Keratinocyte (primary cell): ENCODE results near the gene RFX3. TPM values are rescaled to one million over a fixed set of nuclear protein-coding genes. Genes with fewer than 3 reads are reported as not detected.

Experiments
- DNase-seq: peaks from one replicate; pipeline ENCODE4 v3.0.0-alpha.2; 2011; ENCODE audit warnings: low read depth, missing footprints, low spot score
- FAIRE-seq: peaks from 2 replicates; lab custom pipeline; 2011; peaks lifted over from hg19 to GRCh38; lab: Jason Lieb, UNC
- H2AFZ ChIP-seq: 2 replicates; pipeline ENCODE4 v1.6.0; 2012; ENCODE audit warnings: low read length, control low read depth, inconsistent platforms; ENCODE audit not compliant: control insufficient read depth
- H3K27ac ChIP-seq: 2 replicates; pipeline ENCODE4 v1.5.1; 2011; ENCODE audit warnings: low read length; ENCODE audit not compliant: control insufficient read depth, insufficient read depth
- H3K27me3 ChIP-seq: 3 replicates; pipeline ENCODE4 v1.6.0; 2011; ENCODE audit warnings: low read length; ENCODE audit not compliant: control insufficient read depth, insufficient read depth; ENCODE audit errors: extremely low read depth
- H3K36me3 ChIP-seq, 2 experiments: 2 replicates in 1 of 2; 3 replicates in 1 of 2; pipeline ENCODE4 v1.5.1; 2011; ENCODE audit warnings: low read length in 2 of 2, mild to moderate bottlenecking in 1 of 2; ENCODE audit not compliant: control insufficient read depth in 2 of 2, insufficient read depth in 2 of 2; ENCODE audit errors: extremely low read depth in 1 of 2
- H3K4me1 ChIP-seq: 3 replicates; pipeline ENCODE4 v1.5.1; 2011; ENCODE audit warnings: low read length; ENCODE audit not compliant: control insufficient read depth, insufficient read depth; ENCODE audit errors: extremely low read depth
- H3K4me2 ChIP-seq: 3 replicates; pipeline ENCODE4 v1.6.0; 2011; ENCODE audit warnings: low read depth, low read length; ENCODE audit not compliant: control insufficient read depth, insufficient read depth; ENCODE audit errors: extremely low read depth
- H3K4me3 ChIP-seq, 3 experiments: fragments of 200-600 bp in 1 of 3; sonication (generic) in 1 of 3; 2 replicates in 2 of 3; 3 replicates in 1 of 3; pipeline ENCODE4 v1.5.1; 2011 to 2016; ENCODE audit warnings: low read length in 3 of 3, mild to moderate bottlenecking in 3 of 3, control low read depth in 2 of 3, inconsistent platforms in 1 of 3, low read depth in 1 of 3, mixed read lengths in 1 of 3, mixed run types in 1 of 3, moderate library complexity in 1 of 3; ENCODE audit not compliant: control insufficient read depth in 2 of 3, insufficient read depth in 2 of 3; ENCODE audit errors: extremely low read depth in 1 of 3
- H3K79me2 ChIP-seq: 2 replicates; pipeline ENCODE4 v1.6.0; 2012; ENCODE audit warnings: low read length; ENCODE audit not compliant: control insufficient read depth, insufficient read depth
- H3K9ac ChIP-seq: 3 replicates; pipeline ENCODE4 v1.6.0; 2011; ENCODE audit warnings: low read length; ENCODE audit not compliant: control insufficient read depth, insufficient read depth; ENCODE audit errors: extremely low read depth
- H3K9me1 ChIP-seq: 3 replicates; pipeline ENCODE4 v1.6.0; 2011; ENCODE audit warnings: low read length; ENCODE audit not compliant: control insufficient read depth, insufficient read depth; ENCODE audit errors: extremely low read depth
- H3K9me3 ChIP-seq: 2 replicates; pipeline ENCODE4 v1.5.1; 2012; ENCODE audit warnings: low read depth, low read length; ENCODE audit not compliant: control insufficient read depth
- H4K20me1 ChIP-seq: 3 replicates; pipeline ENCODE4 v1.6.0; 2011; ENCODE audit warnings: low read length; ENCODE audit not compliant: control insufficient read depth, insufficient read depth; ENCODE audit errors: extremely low read depth
- CTCF ChIP-seq, 3 experiments: IDR thresholded peaks in 1 of 3; conservative IDR thresholded peaks in 1 of 3; optimal IDR thresholded peaks in 1 of 3; 2 replicates in 2 of 3; 3 replicates in 1 of 3; pipeline versions ENCODE3 to v1.5.1; 2011; ENCODE audit warnings: low read length in 3 of 3, mild to moderate bottlenecking in 3 of 3, moderate library complexity in 2 of 3, control low read depth in 1 of 3, inconsistent platforms in 1 of 3; ENCODE audit not compliant: insufficient read depth in 2 of 3; ENCODE audit errors: extremely low read depth in 1 of 3
- EZH2 ChIP-seq: IDR thresholded peaks from one replicate; pipeline ENCODE4 v1.6.1; 2012; ENCODE audit warnings: inconsistent platforms, mild to moderate bottlenecking, low read length, moderate library complexity
- dilution Hi-C: fragments of 300-500 bp; cut with MboI; formaldehyde crosslinking; loops from one replicate; pipeline ENCODE4 v1.7.0; 2020; ENCODE audit warnings: low sequenced_read_pairs; ENCODE audit not compliant: extremely low pct_ligation_motif_present
- polyA plus RNA-seq, 5 experiments: library from polyadenylated mRNA; depleted of rRNA in 3 of 5; stranded (reverse) in 3 of 5; stranded (forward) in 1 of 5; unstranded in 1 of 5; fragments of >200 nt; gene quantifications; 1 replicate in 1 of 5; 2 replicates in 3 of 5; 3 replicates in 1 of 5; pipeline versions ENCODE4 v1.2.1 to v1.2.3, GENCODE V29; 2011 to 2012; ENCODE audit warnings: missing spikeins in 2 of 5, low read depth in 1 of 5, low replicate concordance in 1 of 5

The RFX3 gene
- polyA plus RNA-seq, 1 donor (not counting 4 experiments of a cell fraction or from before 2014, with no cell fraction given): 1.8 TPM

GRCh38 chr9:3478549-3478953, 47.2 kb downstream of the RFX3 start:
- FAIRE-seq (peak; percentile 91), DNase-seq (peak; percentile 72)
- no peaks in the 10 kb centered on the region for H3K79me2 ChIP-seq
- TF ChIP-seq CTCF (optimal IDR thresholded peaks at IDR 0.05 in 1 of 3, IDR thresholded peaks at IDR 0.05 in 1 of 3, conservative IDR thresholded peaks at IDR 0.05 in 1 of 3; ENCODE audit: extremely low read depth in 1 of 3, insufficient read depth in 2 of 3, low read length in 3 of 3) (no peak), EZH2 (no peak)
- H4K20me1 ChIP-seq: no peaks in the 10 kb centered on the region
- H3K9me3 ChIP-seq: no peaks in the 10 kb centered on the region
- H3K4me1 ChIP-seq: peaks cover 9% of the 10 kb centered on the region
- H3K9ac ChIP-seq: no peak overlapping the region
- dilution Hi-C loops: no loop called here
- peak overlapping the region; percentile 16 for H3K27ac ChIP-seq
- H3K9me1 ChIP-seq: no peaks in the 10 kb centered on the region
- no peaks in the 10 kb centered on the region for H3K36me3 ChIP-seq
- no peaks in the 10 kb centered on the region for H3K27me3 ChIP-seq
- H2AFZ ChIP-seq: no peak overlapping the region
- H3K4me2 ChIP-seq: peak overlapping the region; percentile 53
- no peak overlapping the region for H3K4me3 ChIP-seq

DNA sequence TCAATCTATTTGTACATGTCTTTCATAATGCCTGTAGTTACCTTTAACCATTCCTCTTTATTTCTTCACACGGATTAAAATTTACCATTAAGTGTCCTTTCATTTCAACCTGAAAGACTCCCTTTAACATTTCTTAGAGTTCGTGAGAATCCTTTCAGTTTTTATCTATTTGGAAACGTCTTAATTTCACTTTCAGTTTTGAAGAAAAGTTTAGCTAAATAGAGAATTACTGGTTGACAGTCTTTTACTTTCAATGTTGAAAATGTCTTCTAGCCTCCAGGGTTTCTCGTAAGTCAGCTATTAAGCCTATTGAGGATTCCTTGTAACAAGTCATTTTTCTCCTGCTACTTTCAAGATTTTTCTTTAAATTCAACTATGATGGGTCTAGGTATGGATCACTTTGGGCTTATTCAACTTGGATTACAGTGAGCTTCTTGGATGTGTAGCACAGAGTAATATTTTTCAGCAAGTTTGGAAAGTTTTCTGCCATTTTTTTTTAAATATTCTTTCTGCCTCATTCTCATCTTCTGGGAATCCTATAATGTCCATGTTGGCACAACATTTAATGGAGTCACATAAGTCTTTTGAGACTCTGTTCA, 48.5 kb downstream of the RFX3 start:
- peaks cover 9% of the 10 kb centered on the region for H3K4me1 ChIP-seq
- no peaks in the 10 kb centered on the region for H3K27me3 ChIP-seq
- no peaks in the 10 kb centered on the region for H3K36me3 ChIP-seq
- no peak overlapping the region for H3K9ac ChIP-seq
- dilution Hi-C loops: no loop called here
- no peaks in the 10 kb centered on the region for H3K79me2 ChIP-seq
- no peak overlapping the region for H3K27ac ChIP-seq
- no peak for DNase-seq
- H3K4me2 ChIP-seq: no peak overlapping the region
- no peak overlapping the region for H2AFZ ChIP-seq
- FAIRE-seq: no peak
- no peak for TF ChIP-seq CTCF (optimal IDR thresholded peaks at IDR 0.05 in 1 of 3, IDR thresholded peaks at IDR 0.05 in 1 of 3, conservative IDR thresholded peaks at IDR 0.05 in 1 of 3; ENCODE audit: extremely low read depth in 1 of 3, insufficient read depth in 2 of 3, low read length in 3 of 3)
- no peak for TF ChIP-seq EZH2
- no peaks in the 10 kb centered on the region for H4K20me1 ChIP-seq
- H3K9me1 ChIP-seq: no peaks in the 10 kb centered on the region
- H3K4me3 ChIP-seq: no peak overlapping the region
- no peaks in the 10 kb centered on the region for H3K9me3 ChIP-seq
